ENCODE results near the gene DPH2. TPM values are rescaled to one million over a fixed set of nuclear protein-coding genes. Genes with fewer than 3 reads are reported as not detected.
A peak's percentile ranks its signal among the peaks of the same experiment; 100 is the strongest.

DPH2 gene
- total RNA-seq, 1 experiment from 2014 or later: 41.2 TPM

DNA sequence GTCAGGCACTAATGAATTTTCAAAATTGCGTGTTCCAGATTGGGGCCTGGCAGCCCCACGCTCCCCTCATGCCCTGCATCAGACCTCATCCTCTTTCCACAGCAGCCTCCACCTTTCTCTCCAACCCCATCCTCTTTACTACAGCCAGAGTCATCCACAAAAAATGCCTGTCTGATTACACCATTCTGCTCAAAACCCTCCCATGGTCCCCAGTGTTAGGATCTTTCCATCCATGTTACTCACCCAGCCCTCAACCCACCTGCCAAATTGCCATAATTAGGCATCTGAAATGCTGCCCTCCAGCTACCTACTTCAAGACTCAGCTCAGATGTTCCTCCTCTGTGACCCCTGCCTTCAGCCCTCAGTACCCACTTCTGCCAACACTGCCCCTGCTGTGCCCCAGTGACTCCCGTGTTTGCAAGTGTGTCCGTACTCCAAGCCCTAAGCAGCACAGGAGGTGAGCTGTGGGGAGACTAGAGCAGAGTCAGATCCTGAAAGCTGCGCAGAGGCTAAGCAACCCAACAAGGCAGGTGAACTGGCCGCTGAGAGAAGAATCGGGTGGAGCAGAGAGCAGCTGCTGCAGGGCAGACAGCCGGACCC lies 36.9 kb upstream of the DPH2 start:
- CTCF ChIA-PET: interaction anchor here (1.5 to 5.0 kb wide), 2 partner anchors 150 to 168 kb away, joined by 5 to 193 read pairs; no protein-coding TSS in a partner anchor
- intact Hi-C loops (cut with micrococcal nuclease; ENCODE audit: unreplicated experiment): loop anchor here (5.0 kb wide), 1 partner anchor 81 kb away; no protein-coding TSS in a partner anchor
- H3K27ac Mint-ChIP-seq (ENCODE audit: unreplicated experiment): no peak overlapping the region

DNA sequence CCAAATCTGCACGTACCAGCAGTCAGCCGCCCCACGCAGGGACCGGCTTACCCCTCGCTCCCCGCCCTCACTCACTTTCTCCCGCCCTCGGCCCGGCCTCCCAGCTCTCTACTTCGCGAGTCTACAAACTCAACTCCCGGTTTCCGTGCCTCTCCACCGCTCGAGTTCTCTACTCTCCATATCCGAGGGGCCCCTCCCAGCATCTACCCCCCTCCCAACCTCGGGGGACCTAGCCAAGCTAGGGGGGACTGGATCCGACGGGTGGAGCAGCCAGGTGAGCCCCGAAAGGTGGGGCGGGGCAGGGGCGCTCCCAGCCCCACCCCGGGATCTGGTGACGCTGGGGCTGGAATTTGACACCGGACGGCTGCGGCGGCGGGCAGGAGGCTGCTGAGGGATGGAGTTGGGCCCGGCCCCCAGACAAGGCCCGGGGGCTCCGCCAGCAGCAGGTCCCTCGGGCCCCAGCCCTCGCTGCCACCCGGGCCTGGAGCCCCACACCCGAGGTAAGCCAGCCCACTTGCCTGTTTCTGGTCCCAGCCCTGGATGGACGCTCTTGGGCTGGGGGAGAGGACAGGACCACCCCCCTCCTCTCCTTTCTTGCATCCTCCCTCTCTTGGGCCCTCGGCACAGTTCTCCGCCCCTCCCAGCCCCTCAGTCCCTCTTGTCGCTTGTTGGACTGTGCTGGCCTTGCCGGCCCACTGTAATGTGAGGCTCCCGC lies 36.3 kb upstream of the DPH2 start, which contains the start of gene ARTN:
TSS of gene ARTN (plus strand) at position 416 of the 715 bp plus-strand sequence. CDS start 1,856 bp downstream, outside the sequence.
- intact Hi-C loops (cut with micrococcal nuclease; ENCODE audit: unreplicated experiment): loop anchor here (1.0 to 5.0 kb wide), 2 partner anchors 81 to 170 kb away; no protein-coding TSS in a partner anchor
- Mint-ChIP-seq H3K36me3 (ENCODE audit: insufficient read depth, unreplicated experiment) (peaks cover 19% of the 10 kb centered on the region), H3K9me3 (ENCODE audit: low read depth, unreplicated experiment) (peaks cover 2% of the 10 kb centered on the region), H3K27ac (ENCODE audit: unreplicated experiment) (peak within 1 kb of the TSS; percentile 48), H3K4me1 (ENCODE audit: low read depth, unreplicated experiment) (peaks cover 6% of the 10 kb centered on the region), H3K4me3 (ENCODE audit: low read depth, unreplicated experiment) (peak within 1 kb of the TSS; percentile 66), H3K27me3 (ENCODE audit: unreplicated experiment) (no peaks in the 10 kb centered on the region)
- BruUV-seq (replicated peaks): no TSS peak
- TF ChIP-seq, protein P1, sequence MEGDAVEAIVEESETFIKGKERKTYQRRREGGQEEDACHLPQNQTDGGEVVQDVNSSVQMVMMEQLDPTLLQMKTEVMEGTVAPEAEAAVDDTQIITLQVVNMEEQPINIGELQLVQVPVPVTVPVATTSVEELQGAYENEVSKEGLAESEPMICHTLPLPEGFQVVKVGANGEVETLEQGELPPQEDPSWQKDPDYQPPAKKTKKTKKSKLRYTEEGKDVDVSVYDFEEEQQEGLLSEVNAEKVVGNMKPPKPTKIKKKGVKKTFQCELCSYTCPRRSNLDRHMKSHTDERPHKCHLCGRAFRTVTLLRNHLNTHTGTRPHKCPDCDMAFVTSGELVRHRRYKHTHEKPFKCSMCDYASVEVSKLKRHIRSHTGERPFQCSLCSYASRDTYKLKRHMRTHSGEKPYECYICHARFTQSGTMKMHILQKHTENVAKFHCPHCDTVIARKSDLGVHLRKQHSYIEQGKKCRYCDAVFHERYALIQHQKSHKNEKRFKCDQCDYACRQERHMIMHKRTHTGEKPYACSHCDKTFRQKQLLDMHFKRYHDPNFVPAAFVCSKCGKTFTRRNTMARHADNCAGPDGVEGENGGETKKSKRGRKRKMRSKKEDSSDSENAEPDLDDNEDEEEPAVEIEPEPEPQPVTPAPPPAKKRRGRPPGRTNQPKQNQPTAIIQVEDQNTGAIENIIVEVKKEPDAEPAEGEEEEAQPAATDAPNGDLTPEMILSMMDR (IDR thresholded peaks at IDR 0.05; ENCODE audit: unreplicated experiment): no peak
- DNase-seq: peak; percentile 63
- CTCF ChIA-PET: interaction anchor here (0.5 to 5.0 kb wide), 10 partner anchors 12 to 1685 kb away, joined by 3 to 193 read pairs (median 7); partner anchors contain the start of gene IPO13

More for the DNA sequence above, 36.9 kb upstream of the DPH2 start:
- Mint-ChIP-seq H3K9me3 (ENCODE audit: low read depth, unreplicated experiment) (peaks cover 2% of the 10 kb centered on the region), H3K27me3 (ENCODE audit: unreplicated experiment) (no peaks in the 10 kb centered on the region), H3K4me3 (ENCODE audit: low read depth, unreplicated experiment) (peak overlapping the region; percentile 66), H3K36me3 (ENCODE audit: insufficient read depth, unreplicated experiment) (peaks cover 19% of the 10 kb centered on the region), H3K4me1 (ENCODE audit: low read depth, unreplicated experiment) (peaks cover 6% of the 10 kb centered on the region)
- DNase-seq: no peak
- TF ChIP-seq, protein P1 (IDR thresholded peaks at IDR 0.05; ENCODE audit: unreplicated experiment): no peak
- BruUV-seq (replicated peaks): TSS peak; percentile 23

DNA sequence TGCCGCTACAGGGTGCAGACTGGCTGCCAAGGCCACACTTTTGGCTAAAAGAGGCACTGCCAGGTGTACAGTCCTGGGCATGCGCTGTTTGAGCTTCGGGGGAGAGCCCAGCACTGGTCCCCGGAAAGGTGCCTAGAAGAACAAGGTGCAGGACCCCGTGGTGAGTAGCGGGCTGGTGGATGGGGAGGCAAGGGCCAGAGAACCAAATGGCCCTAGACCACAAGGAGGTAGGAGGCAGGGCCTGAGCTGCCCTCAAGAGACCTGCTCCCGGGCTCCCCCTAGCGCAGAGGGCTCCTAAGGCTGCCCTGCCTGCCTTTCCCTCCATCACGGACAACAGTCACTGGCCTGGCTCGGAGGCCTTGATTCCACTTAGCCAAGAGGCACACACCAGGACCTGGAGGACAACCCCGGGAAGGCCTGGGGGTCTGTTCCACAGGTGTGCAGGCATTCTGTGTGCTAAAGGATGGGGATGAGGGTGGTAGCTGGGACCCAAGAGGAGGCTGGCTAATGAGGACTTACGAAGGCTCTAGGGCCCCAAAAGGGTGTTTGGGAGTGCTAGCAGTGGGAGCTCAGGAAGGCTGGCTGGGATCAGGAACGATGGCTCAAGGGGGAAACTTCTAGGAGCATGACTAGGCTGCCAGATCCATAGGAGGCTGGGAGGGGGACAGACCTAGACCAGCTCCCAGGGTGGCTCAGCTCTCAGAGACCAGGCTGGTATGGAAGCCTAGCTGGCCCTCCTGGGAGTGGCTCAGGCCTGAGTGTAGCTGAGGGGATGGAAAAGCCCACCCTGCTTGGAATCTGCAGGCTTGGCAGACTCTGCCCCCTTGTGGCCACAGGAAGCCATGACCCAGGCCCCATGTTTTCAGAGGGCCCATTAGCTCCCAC lies 35.5 kb upstream of the DPH2 start:
- Mint-ChIP-seq H3K9me3 (ENCODE audit: low read depth, unreplicated experiment) (peaks cover 2% of the 10 kb centered on the region), H3K36me3 (ENCODE audit: insufficient read depth, unreplicated experiment) (peaks cover 19% of the 10 kb centered on the region), H3K4me3 (ENCODE audit: low read depth, unreplicated experiment) (peak overlapping the region; percentile 66), H3K4me1 (ENCODE audit: low read depth, unreplicated experiment) (peaks cover 6% of the 10 kb centered on the region), H3K27me3 (ENCODE audit: unreplicated experiment) (peaks cover 3% of the 10 kb centered on the region), H3K27ac (ENCODE audit: unreplicated experiment) (peak overlapping the region; percentile 48)
- intact Hi-C loops (cut with micrococcal nuclease; ENCODE audit: unreplicated experiment): loop anchor here (1.0 to 5.0 kb wide), 2 partner anchors 82 to 171 kb away; no protein-coding TSS in a partner anchor
- CTCF ChIA-PET: interaction anchor here (0.5 to 5.0 kb wide), 22 partner anchors 11 to 1686 kb away, joined by 3 to 193 read pairs (median 4); partner anchors contain the start of genes IPO13 and ST3GAL3
- TF ChIP-seq, protein P1 (IDR thresholded peaks at IDR 0.05; ENCODE audit: unreplicated experiment): peak; percentile 83
- BruUV-seq (replicated peaks): no TSS peak
- DNase-seq: peak; percentile 90

DNA sequence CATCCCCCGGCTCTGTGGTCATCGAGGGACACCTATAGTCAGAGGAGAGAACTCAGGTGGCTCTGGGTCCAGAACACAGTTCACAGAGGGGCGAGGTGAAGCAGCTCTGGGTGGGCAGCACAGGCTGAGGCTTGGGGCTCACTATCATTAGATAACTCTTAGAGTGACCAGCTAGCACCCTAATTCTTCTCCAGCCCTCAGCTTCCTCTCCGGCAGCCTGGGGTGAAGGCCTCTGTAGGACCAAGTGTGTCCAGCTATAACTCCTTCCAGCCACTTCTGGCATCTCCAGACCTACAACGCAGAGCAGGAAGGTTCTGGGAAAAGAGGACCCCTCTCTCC lies 34.9 kb upstream of the DPH2 start:
- no peak for DNase-seq
- intact Hi-C loops (cut with micrococcal nuclease; ENCODE audit: unreplicated experiment): loop anchor here (1.0 to 5.0 kb wide), 2 partner anchors 83 to 172 kb away; no protein-coding TSS in a partner anchor
- H3K9me3 Mint-ChIP-seq (ENCODE audit: low read depth, unreplicated experiment): no peaks in the 10 kb centered on the region
- peaks cover 6% of the 10 kb centered on the region for H3K4me1 Mint-ChIP-seq (ENCODE audit: low read depth, unreplicated experiment)
- TF ChIP-seq, protein P1 (IDR thresholded peaks at IDR 0.05; ENCODE audit: unreplicated experiment): no peak
- CTCF ChIA-PET: interaction anchor here (0.7 to 5.0 kb wide), 18 partner anchors 11 to 408 kb away, joined by 3 to 193 read pairs (median 4); partner anchors contain the start of genes IPO13 and ST3GAL3
- no peak overlapping the region for H3K27ac Mint-ChIP-seq (ENCODE audit: unreplicated experiment)
- peaks cover 20% of the 10 kb centered on the region for H3K36me3 Mint-ChIP-seq (ENCODE audit: insufficient read depth, unreplicated experiment)
- no TSS peak for BruUV-seq (replicated peaks)
- peaks cover 9% of the 10 kb centered on the region for H3K27me3 Mint-ChIP-seq (ENCODE audit: unreplicated experiment)
- no peak overlapping the region for H3K4me3 Mint-ChIP-seq (ENCODE audit: low read depth, unreplicated experiment)
